HepG2 (cell line): Measurements from ENCODE around the gene BACH2.

ENCODE experiments used
- EZH2 ChIP-seq: conservative IDR thresholded peaks from 2 replicates; pipeline ENCODE4 v1.6.1; 2012; ENCODE audit warnings: mild to moderate bottlenecking, low read depth, low read length, moderate library complexity
- HDAC2 ChIP-seq: sonication (generic); formaldehyde crosslinking; IDR thresholded peaks from 2 replicates; pipeline ENCODE4 v1.4.0; 2020; ENCODE audit warnings: missing genetic modification reagents
- RAD21 ChIP-seq: fragments of 450-650 bp; formaldehyde crosslinking; IDR thresholded peaks from 2 replicates; pipeline ENCODE4 v1.5.0; 2020; ENCODE audit warnings: mild to moderate bottlenecking
- ZBTB33 ChIP-seq: sonication (generic); formaldehyde crosslinking; IDR thresholded peaks from 2 replicates; pipeline ENCODE4 v1.4.0; 2020; ENCODE audit warnings: missing genetic modification reagents
- ZBTB34 ChIP-seq: sonication (generic); formaldehyde crosslinking; IDR thresholded peaks from 2 replicates; pipeline ENCODE4 v1.8.0; 2022; ENCODE audit warnings: mild to moderate bottlenecking, missing genetic modification reagents
- ZBTB7A ChIP-seq: sonication (generic); formaldehyde crosslinking; IDR thresholded peaks from 2 replicates; pipeline ENCODE4 v1.8.0; 2022; ENCODE audit warnings: mild to moderate bottlenecking, missing genetic modification reagents
- TF ChIP-seq, protein P1 (sequence below): sonication (generic); formaldehyde crosslinking; IDR thresholded peaks from 2 replicates; pipeline ENCODE4 v1.4.0; 2020; ENCODE audit warnings: missing genetic modification reagents, borderline replicate concordance

DNA sequence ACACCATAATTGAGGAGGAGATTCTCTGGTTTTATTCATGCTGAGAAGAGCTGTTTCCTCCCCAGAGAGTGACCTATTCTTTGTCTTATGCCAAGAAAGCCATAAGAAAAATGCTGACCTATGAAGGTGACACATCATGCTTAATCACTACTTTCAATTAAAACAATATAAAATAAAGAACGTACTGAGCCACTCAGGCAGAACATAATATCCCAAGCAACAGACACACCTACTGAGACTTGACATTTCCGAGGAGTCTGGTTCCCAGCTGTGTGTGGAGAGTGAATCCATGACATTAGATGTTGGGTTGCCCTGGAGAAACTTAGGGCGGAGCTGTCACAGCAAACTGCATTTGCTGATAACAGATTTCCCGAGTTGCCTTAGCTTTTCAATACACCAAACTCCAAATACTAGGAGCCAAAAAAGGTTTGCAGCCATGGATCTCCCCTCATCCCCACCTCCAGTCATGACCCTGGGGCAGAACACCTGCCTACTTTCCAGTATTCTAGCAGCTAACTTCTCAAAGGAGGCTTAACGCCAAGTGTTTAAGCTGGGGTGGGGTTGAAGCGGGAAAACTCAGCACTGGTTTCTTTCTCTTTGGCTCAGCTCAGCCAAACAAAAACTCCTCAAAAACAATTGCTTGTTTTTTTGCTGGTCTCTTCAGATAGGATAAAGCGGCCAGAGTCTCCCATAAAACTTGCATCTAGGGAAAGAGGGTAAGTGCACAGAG is 92.2 kb downstream of the BACH2 start:
- TF ChIP-seq ZBTB7A (CRISPR knock-in tag) (no peak), HDAC2 (no peak), RAD21 (CRISPR knock-in tag) (no peak), ZBTB34 (no peak), EZH2 (no peak), ZBTB33 (CRISPR knock-in tag) (no peak)
- TF ChIP-seq, protein P1, sequence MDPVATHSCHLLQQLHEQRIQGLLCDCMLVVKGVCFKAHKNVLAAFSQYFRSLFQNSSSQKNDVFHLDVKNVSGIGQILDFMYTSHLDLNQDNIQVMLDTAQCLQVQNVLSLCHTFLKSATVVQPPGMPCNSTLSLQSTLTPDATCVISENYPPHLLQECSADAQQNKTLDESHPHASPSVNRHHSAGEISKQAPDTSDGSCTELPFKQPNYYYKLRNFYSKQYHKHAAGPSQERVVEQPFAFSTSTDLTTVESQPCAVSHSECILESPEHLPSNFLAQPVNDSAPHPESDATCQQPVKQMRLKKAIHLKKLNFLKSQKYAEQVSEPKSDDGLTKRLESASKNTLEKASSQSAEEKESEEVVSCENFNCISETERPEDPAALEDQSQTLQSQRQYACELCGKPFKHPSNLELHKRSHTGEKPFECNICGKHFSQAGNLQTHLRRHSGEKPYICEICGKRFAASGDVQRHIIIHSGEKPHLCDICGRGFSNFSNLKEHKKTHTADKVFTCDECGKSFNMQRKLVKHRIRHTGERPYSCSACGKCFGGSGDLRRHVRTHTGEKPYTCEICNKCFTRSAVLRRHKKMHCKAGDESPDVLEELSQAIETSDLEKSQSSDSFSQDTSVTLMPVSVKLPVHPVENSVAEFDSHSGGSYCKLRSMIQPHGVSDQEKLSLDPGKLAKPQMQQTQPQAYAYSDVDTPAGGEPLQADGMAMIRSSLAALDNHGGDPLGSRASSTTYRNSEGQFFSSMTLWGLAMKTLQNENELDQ: no peak
